ENCODE data around the gene NCKAP5. TPM values are rescaled to one million over a fixed set of nuclear protein-coding genes. Genes with fewer than 3 reads are reported as not detected.

The NCKAP5 gene
- total RNA-seq, 1 donor from 2014 or later = 27.9 TPM

GRCh38 chr2:133312038-133312729 is 256.1 kb downstream of the NCKAP5 start:
- peaks cover 14% of the 10 kb centered on the region for H3K36me3 Mint-ChIP-seq (ENCODE audit: low read depth)
- H3K27ac Mint-ChIP-seq (ENCODE audit: unreplicated experiment) = peak overlapping the region; percentile 62
- TF ChIP-seq, protein P1, sequence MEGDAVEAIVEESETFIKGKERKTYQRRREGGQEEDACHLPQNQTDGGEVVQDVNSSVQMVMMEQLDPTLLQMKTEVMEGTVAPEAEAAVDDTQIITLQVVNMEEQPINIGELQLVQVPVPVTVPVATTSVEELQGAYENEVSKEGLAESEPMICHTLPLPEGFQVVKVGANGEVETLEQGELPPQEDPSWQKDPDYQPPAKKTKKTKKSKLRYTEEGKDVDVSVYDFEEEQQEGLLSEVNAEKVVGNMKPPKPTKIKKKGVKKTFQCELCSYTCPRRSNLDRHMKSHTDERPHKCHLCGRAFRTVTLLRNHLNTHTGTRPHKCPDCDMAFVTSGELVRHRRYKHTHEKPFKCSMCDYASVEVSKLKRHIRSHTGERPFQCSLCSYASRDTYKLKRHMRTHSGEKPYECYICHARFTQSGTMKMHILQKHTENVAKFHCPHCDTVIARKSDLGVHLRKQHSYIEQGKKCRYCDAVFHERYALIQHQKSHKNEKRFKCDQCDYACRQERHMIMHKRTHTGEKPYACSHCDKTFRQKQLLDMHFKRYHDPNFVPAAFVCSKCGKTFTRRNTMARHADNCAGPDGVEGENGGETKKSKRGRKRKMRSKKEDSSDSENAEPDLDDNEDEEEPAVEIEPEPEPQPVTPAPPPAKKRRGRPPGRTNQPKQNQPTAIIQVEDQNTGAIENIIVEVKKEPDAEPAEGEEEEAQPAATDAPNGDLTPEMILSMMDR (conservative IDR thresholded peaks at IDR 0.05) = no peak
- H3K27me3 Mint-ChIP-seq (ENCODE audit: low read depth) = no peaks in the 10 kb centered on the region
- no peak for DNase-seq (ENCODE audit: low read depth, low spot score)
- no peak overlapping the region for H3K4me3 Mint-ChIP-seq
- H3K4me1 Mint-ChIP-seq = peaks cover 12% of the 10 kb centered on the region
- H3K9me3 Mint-ChIP-seq = peaks cover 11% of the 10 kb centered on the region

DNA sequence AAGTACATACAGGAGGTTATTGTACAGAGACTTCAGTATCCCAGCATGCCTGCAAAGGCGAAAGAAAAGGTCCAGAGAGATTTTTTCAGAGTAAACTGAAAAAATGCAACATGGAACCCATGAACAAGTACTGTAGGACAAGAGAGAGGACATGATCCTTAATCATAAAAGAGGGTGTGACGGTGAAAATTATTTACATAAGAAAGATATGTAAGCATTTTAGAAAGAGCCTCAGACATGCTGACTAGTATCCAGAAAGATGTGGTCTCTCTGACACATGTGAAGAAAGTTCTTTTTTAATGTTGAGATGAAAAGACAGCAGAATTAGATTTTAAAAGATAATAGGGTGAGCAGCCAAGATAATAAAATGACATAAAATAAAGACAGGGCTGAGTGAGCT is 262.0 kb downstream of the NCKAP5 start:
- Mint-ChIP-seq H3K27me3 (ENCODE audit: low read depth) (no peaks in the 10 kb centered on the region), H3K36me3 (ENCODE audit: low read depth) (peaks cover 14% of the 10 kb centered on the region), H3K4me1 (no peaks in the 10 kb centered on the region), H3K4me3 (no peak overlapping the region), H3K9me3 (peaks cover 5% of the 10 kb centered on the region), H3K27ac (ENCODE audit: unreplicated experiment) (no peak overlapping the region)
- TF ChIP-seq, protein P1 (conservative IDR thresholded peaks at IDR 0.05) = no peak
- DNase-seq (ENCODE audit: low read depth, low spot score) = no peak

DNA sequence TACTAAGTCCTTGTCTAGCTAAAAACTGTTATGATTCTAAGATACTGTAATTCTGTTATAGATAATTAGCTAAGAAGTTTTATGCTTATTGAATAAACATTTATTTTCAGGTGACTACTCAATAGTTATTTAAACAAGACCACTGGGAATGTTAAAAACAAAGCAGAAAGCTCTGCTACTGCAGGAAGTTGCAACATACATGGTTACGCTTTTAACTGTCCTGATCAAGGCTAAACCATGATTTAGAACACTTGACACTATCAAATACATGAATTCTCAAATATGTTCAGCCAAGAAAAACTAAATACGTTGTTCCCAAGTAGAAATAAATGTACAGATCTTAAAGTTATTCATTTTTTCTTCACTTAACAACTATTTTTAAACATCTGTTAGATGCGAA is 263.9 kb downstream of the NCKAP5 start:
- H3K4me1 Mint-ChIP-seq = no peaks in the 10 kb centered on the region
- peaks cover 3% of the 10 kb centered on the region for H3K9me3 Mint-ChIP-seq
- H3K27ac Mint-ChIP-seq (ENCODE audit: unreplicated experiment) = no peak overlapping the region
- H3K36me3 Mint-ChIP-seq (ENCODE audit: low read depth) = peaks cover 8% of the 10 kb centered on the region
- no peak overlapping the region for H3K4me3 Mint-ChIP-seq
- DNase-seq (ENCODE audit: low read depth, low spot score) = no peak
- TF ChIP-seq, protein P1 (conservative IDR thresholded peaks at IDR 0.05) = no peak
- H3K27me3 Mint-ChIP-seq (ENCODE audit: low read depth) = no peaks in the 10 kb centered on the region

DNA sequence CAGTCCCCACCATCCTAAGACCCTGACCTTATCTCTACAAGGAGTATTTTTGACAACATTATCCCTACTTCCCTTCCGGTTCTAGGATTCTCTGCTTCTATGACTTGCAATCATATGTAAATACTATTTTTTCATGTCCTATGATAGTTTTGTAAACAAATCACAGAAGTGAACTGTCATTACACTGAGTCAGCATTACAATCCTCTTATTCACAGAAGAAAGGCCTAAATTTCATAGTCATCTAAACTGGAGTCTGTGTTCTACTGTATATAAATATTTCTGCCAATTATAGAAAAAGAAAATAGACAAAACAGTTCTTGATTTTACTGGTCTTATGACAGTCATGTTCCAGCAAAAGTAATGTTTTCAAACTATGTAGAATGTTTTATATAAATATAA is 265.1 kb downstream of the NCKAP5 start:
- H3K4me3 Mint-ChIP-seq = no peak overlapping the region
- H3K36me3 Mint-ChIP-seq (ENCODE audit: low read depth) = peaks cover 11% of the 10 kb centered on the region
- no peaks in the 10 kb centered on the region for H3K27me3 Mint-ChIP-seq (ENCODE audit: low read depth)
- H3K27ac Mint-ChIP-seq (ENCODE audit: unreplicated experiment) = no peak overlapping the region
- H3K9me3 Mint-ChIP-seq = peaks cover 3% of the 10 kb centered on the region
- H3K4me1 Mint-ChIP-seq = no peaks in the 10 kb centered on the region
- TF ChIP-seq, protein P1 (conservative IDR thresholded peaks at IDR 0.05) = no peak
- no peak for DNase-seq (ENCODE audit: low read depth, low spot score)

DNA sequence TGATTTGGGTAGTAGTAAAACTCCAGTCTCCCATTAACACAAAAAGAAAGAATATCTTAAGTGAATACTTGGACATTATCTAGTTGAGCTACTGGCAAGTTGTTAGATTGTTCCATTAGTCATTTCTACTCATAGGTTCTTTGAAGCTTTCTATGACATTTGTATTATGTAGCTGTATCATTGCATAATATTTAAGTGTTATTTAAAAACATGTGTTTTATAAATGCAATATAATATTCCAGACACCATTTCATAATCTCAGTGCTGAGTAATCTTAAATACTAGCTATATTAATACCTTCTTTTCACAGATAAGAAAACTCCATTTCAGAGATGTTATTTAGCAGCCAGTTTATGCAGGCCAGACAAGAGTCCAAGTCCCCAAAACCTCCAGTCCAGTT is 271.9 kb downstream of the NCKAP5 start:
- TF ChIP-seq, protein P1 (conservative IDR thresholded peaks at IDR 0.05) = no peak
- no peak for DNase-seq (ENCODE audit: low read depth, low spot score)
- Mint-ChIP-seq H3K27me3 (ENCODE audit: low read depth) (no peaks in the 10 kb centered on the region), H3K36me3 (ENCODE audit: low read depth) (peaks cover 3% of the 10 kb centered on the region), H3K27ac (ENCODE audit: unreplicated experiment) (no peak overlapping the region), H3K4me3 (no peak overlapping the region), H3K4me1 (peaks cover 6% of the 10 kb centered on the region), H3K9me3 (no peaks in the 10 kb centered on the region)

Data from neural crest cell (in vitro differentiated cells).